Midbrain (tissue), 1 donor: ENCODE data around the gene GRM2.
"Not testable (repeated sequence)": the region's sequence is repeated elsewhere in the genome, so short reads cannot be mapped to it uniquely, and the experiment has no call there.

Experiments
- DNase-seq: peaks from one replicate; lab custom pipeline; 2025; lab: John Stamatoyannopoulos, UW

The GRM2 gene

DNA sequence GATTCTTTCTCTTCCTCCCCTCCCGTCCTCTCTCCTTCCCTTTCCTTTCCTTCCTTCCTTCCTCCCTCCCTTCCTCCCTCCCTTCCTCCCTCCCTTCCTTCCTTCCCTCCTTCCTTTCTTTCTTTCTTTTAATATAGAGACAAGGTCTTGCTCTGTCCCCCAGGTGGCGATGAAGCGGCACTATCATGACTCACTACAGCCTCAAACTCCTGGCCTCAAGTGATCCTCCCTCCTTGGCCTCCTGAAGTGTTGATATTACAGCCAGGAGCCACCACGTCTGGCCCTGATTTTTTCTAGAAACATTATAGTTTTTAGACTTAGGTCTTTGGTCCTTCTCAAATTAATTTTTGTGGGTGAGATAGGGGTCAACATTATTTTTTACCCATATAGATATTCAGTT lies 15.5 kb downstream of the GRM2 start:
- DNase-seq: no peak

DNA sequence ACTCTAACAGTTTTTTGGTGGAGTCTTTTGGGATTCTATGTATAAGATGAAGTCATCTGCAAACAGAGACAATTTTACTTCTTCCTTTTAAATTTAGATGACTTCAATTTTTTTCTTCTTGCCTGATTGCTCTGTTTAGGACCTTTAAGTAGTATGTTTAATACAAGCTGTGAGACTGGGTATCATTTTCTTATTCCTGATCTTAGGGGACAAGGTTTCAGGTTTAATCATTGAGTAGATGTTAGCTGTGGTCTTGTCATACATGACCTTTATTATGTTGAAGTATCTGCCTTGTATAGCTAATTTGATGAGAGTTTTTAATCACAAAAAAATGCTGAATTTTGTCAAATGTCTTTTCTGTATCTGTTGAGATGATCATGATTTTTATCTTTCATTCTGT lies 20.6 kb downstream of the GRM2 start:
- no peak for DNase-seq

DNA sequence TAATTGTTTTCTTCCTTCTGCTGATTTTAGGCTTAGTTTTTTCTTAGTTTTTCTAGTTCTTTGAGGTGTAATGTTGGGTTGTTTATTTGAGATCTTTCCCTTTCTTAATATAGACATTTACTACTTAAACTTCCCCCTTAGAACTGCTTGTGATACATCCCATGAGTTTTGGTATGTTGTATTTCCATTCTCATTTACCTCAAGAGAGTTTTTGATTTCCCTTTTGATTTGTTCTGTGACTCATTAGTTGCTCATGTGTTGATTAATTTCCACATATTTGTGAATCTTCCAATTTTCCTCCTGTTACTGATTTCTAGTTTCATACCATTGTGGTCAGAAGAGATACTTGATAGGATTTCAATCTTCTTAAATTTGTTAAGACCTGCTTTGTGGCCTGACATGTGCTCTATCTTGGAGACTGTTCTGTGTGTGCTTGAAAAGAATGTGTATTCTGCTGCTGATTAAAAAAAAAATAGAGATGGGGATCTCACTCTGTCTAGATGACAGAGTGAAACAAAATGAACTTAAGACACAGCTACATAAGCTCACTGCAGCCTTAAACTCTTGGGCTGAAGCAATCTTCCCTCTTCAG lies 22.3 kb downstream of the GRM2 start:
- no peak for DNase-seq

DNA sequence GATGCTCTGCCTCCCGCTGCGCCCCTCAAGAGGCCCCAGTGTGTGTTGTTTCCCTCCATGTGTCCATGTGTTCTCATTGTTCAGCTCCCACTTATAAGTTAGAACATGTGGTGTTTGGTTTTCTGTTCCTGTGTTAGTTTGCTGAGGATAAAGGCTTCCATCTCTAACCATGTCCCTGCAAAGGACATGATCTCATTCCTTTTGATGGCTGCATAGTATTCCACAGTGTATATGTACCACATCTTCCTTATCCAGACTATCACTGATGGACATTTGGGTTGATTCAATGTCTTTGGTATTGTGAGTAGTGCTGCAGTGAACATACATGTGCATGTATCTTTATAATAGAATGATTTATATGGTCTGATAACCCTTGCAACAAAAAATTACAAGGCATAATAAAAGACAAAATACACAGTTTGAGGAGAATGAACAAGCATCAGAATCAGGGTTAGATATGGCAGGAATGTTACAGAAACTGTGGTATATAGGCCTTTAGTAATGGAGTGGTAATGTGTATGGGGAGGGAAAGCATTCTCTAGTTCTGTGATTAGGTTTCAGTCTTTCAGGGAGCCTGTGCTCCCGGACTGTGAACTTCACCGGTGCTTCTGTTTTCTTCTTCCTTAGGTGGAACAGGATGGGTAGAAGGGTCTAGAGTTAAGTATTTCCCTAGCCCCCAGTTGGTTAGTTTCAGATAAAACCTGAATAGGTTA lies 27.1 kb downstream of the GRM2 start:
- no peak for DNase-seq

DNA sequence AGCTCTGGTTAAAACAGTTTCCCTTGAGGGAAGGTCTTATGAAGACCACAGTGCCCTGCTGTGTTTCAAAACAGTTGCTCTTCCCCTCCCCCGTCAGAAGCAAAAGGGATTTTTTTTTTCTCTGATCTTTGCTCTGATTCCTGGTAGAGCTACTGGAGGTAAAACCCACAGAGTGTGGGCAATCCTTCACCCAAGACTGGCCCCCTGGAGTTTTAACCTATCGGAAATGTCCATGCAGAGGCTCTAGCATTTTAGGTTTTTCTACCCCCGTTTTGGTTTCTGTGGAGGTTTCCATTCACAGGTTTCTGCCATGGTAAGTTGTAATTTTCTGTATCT lies 27.7 kb downstream of the GRM2 start:
- DNase-seq: no peak

DNA sequence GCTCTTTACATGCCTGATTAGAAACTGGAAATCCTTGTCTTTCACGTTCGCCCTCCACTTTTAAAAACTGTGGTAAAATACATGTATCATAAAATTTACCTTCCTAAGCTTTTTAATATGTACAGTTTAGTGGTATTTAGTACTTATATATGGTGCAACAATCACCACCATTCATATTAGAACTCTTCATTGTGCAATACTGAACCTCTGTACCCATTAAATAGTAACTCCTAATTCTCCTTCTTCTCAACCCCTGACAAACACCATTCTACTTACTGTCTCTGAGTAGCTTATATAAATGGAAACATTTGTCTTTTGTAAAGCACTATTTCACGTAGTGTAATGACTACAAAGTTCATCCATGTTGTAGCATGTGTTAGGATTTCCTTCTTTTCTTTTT lies 28.2 kb downstream of the GRM2 start:
- no peak for DNase-seq

DNA sequence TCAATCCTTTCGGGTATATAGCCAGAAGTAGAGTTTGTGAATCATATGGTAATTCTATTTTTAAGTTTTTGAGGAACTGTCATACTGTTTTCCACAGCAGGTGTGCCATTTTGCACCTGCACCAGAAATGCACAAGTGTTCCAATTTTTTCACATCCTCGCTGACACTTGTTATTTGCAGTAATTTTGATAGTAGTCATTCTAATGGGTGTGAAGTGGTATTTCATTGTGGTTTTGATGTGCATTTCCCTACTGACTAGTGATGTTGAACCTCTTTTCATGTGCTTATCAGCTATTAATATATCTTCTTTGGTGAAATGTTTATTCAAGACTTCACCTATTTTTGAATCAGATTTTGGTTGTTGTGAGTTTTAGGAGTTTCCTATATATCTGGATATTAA lies 29.1 kb downstream of the GRM2 start:
- no peak for DNase-seq

DNA sequence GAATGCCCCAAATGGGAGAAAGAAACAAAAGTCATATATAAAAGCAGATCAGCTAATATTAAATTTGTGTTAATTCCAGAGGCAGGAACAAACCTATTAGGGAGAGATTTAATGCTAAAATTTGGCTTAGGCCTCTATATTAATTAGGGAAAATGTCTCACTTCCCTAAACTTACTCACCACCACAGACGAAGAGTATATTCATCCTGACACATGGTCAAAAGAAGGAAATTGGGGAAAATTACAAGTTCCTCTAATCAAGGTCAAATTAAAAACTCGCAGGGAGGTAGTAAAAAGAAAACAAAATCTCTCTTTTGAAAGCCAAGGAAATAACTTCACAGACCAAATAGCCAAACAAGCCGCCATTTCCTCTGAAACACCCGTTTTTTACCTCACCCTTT lies 32.2 kb downstream of the GRM2 start:
- no peak for DNase-seq

DNA sequence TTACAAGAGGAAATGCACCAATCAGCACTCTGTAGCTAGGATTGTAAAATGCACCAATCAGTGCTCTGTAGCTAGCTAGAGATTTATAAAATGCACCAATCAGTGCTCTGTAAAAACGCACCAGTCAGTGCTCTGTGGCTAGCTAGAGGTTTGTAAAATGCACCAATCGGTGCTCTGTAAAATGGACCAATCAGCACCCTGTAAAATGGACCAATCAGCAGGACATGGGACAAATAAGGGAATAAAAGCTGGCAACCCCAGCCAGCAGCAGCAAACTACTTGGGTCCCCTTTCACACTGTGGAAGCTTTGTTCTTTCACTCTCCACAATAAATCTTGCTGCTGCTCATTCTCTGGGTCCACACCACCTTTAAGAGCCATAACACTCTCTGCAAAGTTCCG lies 35.5 kb downstream of the GRM2 start:
- not testable (repeated sequence) for DNase-seq

DNA sequence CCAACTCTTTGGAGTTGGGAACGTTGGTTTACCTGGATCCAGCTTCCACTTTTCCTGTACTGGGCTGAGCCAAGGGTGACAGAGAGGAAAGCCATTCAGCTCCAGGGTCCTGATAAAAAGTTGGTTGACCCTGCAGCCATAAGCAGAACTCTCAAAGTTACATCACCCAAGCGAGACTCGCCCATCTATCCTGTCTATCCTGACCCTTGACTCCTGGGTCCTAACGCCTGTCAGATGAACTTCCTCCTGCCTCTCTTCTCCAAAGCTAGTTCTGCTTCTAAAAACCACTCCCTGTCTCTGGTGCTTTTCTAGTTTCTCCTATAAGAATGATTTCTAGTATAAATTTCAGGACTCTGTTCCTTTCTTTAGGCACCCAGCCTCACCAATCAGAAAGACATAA lies 36.1 kb downstream of the GRM2 start:
- not testable (repeated sequence) for DNase-seq

DNA sequence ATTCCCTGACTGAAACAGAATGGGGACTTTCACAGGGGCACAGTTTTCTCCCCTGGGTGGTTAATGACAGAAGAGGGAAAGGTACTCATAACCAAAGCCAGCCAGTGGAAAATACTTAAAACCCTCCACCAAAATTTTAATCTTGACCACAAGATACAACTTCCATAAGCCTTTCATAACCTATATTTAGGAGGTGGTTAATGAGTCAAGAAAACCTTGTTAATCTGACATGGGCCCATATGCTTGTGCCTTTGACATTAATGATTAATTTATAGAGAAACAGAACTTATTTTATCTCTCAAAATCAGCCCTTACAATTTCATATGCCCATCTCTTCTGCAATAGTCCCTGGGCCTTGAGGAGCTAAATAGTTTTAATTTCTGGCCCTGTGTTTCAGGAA lies 41.0 kb downstream of the GRM2 start:
- DNase-seq: no peak

DNA sequence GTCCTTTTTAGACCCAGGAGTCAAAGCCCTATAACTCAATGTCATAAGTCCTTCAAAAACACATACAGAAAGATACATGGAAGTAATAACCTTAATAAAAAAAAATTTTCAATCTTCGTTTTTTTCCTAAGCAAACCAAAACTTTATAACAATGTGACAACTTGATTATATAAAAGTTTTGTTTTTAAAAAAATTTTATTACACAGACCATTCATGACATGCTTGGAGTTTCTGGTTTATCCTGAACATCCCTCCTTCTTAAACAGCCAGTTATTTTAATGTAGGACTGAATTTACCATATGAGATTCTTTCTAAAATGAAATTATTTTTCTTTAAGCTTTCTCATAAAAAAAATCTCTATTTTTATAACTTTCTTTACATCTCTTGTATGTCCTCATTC lies 41.5 kb downstream of the GRM2 start:
- DNase-seq: no peak

DNA sequence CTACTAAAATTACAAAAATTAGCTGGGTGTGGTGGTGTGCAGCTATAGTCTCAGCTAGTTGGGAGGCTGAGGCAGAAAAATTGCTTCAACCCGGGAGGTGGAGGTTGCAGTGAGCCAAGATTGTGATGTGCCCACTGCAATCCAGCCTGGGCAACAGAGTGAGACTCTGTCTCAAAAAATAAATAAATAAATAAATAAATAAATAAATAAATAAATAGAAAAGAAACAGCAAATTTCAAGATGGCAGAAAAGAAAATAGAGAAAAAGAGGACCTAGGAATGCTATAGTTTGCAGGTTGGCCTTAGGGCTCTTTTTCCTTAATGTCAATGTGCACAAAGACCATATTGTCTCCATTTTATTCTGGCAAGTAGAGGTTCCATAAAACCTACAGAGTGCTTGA lies 44.0 kb downstream of the GRM2 start:
- DNase-seq: no peak

DNA sequence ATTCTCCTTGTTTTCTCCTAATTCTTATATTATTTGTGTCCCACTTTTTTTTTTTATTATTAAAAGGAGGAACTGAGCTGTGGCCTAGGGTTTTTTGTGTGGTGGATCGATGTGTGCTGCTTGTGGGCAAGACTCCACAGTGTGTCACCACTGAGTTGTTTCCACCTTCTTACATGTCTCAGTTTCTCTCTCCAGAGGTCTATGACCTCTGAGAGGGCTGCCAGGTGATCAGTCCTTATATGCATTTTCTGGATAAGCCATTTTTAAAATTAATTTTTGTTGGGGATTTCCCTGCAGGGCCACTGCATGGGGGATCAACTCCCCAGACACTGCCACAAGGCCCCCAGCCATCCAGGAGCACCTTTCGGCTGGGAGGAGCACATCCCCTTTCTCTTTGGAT lies 44.4 kb downstream of the GRM2 start:
- DNase-seq: no peak

DNA sequence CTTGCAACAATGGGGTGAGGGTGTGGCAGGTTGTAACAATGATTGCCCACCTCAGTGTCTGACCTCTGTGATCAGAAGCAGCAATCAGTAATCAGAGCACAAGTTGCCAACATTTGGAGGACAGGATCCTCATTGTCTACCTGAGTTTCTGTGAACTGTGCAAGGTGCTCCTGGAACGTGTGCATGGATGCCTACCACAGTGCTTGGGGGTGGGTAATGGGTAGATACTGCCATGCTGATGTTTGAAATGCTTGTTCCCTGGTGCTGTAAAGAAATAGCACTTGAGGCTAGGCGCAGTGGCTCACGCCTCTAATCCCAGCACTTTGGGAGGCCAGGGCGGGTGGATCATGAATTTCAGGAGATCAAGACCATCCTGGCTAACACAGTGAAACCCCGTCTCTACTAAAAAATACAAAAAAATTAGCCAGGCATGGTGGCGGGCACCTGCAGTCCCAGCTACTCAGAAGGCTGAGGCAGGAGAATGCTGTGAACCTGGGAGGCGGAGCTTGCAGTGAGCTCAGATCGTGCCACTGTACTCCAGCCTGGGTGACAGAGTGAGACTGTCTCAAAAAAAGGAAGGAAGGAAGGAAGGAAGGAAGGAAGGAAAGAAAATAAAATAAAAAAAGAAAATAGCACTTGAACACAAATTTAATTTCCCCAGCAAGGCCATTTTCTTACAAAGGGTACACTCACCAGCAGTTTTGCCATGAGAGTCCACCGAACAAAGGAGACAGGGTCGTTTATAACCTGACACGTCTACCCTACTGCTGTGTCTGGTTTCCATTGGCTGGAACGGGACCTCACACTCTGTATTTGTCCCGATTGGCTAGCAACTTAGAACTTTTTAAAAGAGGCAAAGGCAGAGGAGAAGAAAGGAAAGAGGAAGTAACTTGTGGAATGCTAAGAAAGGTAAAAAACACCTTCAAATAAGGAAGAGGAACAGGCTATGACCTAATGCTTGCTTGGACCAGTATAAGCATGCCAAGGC lies 47.2 kb downstream of the GRM2 start:
- DNase-seq: not testable (repeated sequence)

DNA sequence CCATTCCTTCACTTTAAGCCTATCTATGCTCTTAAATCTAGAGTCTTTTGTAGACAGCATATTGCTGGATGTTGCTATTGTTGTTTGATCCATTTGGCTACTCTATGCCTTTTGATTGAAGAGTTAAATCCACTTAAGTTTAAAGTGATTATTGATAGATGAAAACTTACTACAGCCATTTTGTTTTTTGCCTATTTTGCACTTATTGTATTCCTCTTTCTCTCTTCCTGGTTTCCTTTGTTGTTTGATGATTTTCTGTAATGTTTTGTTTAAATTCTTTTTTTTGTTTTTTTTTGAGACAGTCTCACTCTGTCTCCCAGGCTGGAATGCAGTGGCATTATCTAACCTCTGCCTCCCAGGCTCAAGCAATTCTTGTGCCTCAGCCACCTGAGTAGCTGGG lies 52.3 kb downstream of the GRM2 start:
- no peak for DNase-seq
